DMS 273 (cell line): ENCODE measurements around the gene IMPDH1.
A peak's percentile ranks its signal among the peaks of the same experiment; 100 is the strongest.

Experiments used
- DNase-seq: peaks from one replicate; lab custom pipeline; 2025; ENCODE audit not compliant: unreplicated experiment; lab: John Stamatoyannopoulos, UW

Gene IMPDH1

DNA sequence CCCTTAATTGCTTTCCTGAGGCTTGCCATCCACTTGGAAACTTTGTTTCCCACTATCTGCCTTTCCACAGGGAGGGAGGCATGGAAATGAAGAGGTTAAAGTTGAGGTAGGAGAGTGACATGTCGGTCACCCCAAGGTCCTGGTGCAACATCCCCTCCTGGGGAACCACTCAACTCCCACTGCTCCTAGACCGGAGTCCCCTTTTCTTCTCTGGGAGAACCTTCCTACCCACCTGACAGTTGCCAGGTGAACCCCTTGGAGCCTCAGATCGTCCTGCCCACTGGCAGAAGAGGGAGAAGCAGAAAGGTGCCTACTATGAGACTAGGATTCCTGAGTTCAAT, 21.7 kb downstream of the IMPDH1 start:
- DNase-seq, result no peak

- DNase-seq, result peak; percentile 99
These were observed 22.3 kb downstream of the IMPDH1 start for GRCh38 chr7:128387216-128388144.

GRCh38 chr7:128385988-128386925, 23.5 kb downstream of the IMPDH1 start:
- no peak for DNase-seq

DNA sequence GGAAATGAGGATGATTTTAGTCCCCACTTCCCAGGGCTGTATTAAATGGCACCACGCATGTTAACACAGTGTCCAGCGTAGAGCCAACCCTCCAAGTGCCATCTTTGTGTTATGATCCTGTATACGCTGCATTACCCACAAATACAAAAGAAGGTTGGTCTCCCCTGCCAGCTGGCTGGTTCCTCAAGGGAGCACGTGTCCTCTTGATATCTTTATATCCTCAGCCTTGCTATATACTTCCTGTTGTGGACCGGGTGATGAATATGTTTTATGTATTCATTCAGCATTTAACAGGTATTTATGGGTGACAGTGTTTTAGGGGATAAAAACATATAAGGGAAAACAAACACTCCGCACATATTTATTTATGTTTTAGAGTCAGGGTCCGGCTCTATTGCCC, 25.1 kb downstream of the IMPDH1 start:
- DNase-seq, result no peak

- DNase-seq, result no peak
These were observed 26.0 kb downstream of the IMPDH1 start for GRCh38 chr7:128383776-128384175.

DNA sequence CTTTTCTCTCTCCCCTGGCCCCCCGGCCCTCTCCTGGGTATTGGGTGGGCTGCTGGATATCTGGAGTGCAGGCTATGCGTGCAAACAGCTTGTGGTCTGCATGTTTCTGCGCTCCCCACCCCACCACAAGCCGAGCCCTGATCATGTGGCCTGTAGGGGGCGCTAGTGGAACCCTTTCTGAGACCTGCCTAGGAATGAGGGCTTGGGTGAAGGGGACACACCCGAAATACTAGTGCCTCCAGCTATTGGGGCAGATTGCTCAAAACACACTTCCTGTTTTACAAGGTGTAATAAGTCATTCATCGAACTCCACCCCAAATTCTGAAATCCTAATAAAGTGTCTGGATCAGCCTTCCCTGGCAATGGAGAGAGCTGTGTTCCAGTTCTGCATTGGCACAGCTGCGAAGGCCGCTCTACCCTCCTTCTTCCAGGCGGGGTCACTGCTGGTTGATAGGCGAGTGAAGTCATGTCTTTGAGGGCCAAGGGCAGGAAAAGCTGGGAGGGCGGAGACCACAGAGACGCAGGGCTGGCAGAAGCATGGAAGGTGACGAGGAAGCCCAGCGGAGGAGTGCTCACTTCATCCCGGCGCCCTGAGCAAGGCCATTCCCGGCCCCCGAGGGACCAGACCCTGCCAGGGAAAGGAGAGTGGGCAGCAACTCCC, 28.5 kb downstream of the IMPDH1 start:
- DNase-seq, result peak; percentile 72

DNA sequence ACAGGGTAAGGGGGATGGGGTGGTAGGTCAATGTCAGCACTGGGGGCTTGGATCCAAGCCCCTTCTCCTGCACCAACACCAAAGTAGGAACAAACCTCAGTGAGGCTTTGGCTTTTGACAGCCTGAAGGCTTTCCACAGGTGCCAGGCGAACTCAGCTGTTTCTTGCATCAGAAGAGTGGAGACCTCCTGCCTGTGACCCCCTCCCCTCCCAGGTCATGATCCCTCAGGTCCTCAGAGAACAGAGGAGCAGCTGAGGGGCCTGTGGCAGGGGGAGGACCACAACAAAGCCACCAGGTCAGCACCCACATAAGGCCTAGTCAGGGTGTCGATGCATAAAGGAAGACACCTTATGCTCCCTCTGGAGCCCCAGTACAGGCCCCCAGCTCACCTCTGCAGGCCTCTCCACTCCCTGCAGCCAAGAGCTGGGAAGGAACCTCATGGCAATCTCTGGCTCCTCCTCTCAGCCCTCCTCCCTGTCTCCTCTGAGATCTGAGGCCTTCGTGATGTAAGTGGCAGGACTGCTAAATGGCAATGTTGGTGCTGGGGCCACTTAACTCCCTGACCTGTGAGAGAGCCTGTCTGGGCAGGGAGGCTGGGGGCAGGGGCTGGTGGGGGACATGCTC, 29.2 kb downstream of the IMPDH1 start:
- no peak for DNase-seq

- no peak for DNase-seq
These were observed 29.8 kb downstream of the IMPDH1 start for GRCh38 chr7:128379900-128380479.

DNA sequence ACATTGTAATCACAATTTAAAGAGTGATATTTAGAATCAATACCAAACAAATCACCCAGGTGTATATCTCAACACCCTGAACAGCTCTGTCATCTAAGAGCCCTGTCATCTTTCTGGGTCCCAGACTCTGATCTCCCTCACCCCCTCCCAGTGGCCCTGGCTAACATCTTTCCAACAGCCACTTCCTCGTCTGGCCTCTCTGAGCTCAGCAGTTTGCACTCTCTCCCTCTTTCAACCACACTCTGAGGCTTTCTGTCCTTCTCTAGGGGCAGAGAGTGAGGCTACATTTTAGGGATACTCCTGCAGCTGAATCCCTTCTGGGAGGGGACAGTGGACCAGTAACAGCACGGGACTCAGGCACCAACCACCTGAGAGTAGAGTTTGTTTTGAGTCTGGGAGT, 31.1 kb downstream of the IMPDH1 start:
- no peak for DNase-seq

GRCh38 chr7:128376077-128376476, 33.7 kb downstream of the IMPDH1 start:
- no peak for DNase-seq

GRCh38 chr7:128374041-128374440, 35.7 kb downstream of the IMPDH1 start:
- no peak for DNase-seq

DNA sequence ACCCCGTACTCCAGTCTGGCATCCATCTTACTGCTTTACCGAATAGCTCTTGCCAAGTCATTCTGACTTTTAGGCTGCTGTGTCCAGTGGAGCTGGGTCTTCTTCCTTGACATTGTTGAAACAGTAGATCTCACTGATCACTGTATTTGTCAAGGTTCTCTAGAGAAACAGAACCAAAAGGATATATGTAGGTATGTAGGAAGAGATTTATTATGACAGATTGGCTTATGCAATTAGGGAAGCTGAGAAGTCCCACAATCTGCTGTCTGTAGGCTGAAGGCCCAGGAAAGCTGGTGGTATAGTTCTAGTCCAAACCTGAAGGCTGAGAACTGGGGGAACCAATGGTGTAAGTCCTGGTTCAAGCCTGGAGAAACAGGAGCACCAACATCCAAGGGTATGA, 36.2 kb downstream of the IMPDH1 start:
- DNase-seq, result peak; percentile 73

DNA sequence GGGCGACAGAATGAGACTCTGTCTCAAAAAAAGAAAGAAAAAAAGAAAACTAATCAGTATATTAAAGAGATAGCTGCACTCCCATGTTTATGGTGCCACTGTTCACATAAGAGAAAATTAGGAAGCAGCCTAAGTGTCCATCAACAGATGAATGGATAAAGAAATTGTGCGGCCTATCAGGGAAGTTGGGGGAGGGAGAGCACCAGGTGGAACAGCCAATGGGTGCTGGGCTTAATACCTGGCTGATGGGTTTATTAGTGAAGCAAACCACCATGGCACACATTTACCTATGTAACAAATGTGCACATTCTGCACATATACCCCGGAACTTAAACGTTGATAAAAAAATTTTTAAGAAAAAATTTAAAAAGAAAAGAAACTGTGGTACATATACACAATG, 39.3 kb downstream of the IMPDH1 start:
- no peak for DNase-seq

- no peak for DNase-seq
These were observed 42.8 kb downstream of the IMPDH1 start for GRCh38 chr7:128366986-128367385.

- DNase-seq, result no peak
These were observed 43.5 kb downstream of the IMPDH1 start for GRCh38 chr7:128366300-128366699.

DNA sequence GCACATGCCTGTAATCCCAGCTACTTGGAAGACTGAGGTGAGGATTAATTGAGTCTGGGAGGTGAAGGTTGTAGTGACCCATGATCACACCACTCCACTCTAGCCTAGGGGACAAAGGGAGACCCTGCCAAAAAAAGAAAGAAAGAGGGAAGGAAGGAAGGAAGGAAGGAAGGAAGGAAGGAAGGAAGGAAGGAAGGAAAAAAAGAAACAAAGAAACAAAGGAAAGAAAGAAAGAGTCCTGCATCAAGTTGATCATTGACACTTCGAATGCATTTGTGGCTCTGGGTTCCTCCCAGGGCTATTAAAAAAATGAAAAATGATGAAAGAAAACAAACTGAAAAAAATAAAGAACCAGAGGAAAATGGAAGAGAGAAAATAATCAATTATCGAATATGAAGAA, 44.4 kb downstream of the IMPDH1 start:
- DNase-seq, result no peak

GRCh38 chr7:128364166-128364870, 45.5 kb downstream of the IMPDH1 start:
- no peak for DNase-seq

DNA sequence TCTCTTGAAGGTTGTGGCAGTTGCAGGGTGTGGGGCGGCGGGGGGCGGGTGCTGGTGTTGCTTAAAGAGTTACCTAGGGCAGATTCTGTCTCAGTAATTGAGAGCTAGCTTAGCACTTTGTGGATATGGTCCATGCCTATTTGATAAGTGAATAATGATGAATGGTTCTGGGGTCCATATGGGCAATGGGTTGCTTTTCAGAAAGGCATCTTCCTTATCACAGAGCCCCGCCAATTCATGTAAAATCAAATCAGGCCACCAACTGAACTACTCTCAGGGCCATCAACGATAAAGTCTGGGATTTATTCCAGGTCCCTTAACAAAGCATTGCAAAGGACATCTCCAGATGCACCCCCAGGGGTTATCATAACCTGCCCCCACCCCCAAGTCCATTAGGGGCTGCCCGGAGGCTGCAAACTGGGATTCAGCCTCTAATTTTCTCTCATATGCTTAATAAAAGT, 46.5 kb downstream of the IMPDH1 start:
- no peak for DNase-seq

DNA sequence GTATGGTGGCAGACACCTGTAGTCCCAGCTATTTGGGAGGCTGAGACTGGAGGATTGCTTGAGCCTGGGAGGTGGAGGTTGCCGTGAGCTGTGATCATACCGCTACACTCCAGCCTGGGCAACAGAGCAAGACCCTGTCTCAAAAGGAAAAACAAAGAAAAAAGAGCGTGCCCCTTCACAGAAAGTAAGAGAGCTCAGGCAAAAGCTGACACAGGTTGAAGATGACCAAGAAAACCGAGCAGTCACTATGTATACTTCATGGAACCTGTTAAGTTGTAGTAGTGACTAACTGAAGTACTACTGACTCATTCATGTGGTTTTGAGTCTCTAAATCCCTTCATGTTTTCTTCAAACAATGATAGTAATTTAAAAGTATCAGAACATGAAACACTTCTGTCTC, 47.1 kb downstream of the IMPDH1 start:
- DNase-seq, result no peak
